HepG2 (cell line): ENCODE data around the gene FRK. TPM values are rescaled to one million over a fixed set of nuclear protein-coding genes. Genes with fewer than 3 reads are reported as not detected.

Experiments used
- FOXK1 ChIP-seq: sonication (generic); formaldehyde crosslinking; IDR thresholded peaks from 2 replicates; pipeline ENCODE4 v1.4.0; 2020; ENCODE audit warnings: low read depth, missing genetic modification reagents, borderline replicate concordance
- JUNB ChIP-seq: sonication (generic); formaldehyde crosslinking; IDR thresholded peaks from 2 replicates; pipeline ENCODE4 v1.8.0; 2022; ENCODE audit warnings: missing genetic modification reagents, mild to moderate bottlenecking, borderline replicate concordance
- NCOA2 ChIP-seq: sonication (generic); formaldehyde crosslinking; IDR thresholded peaks from 2 replicates; pipeline ENCODE4 v1.8.0; 2022; ENCODE audit warnings: inconsistent platforms
- NFIC ChIP-seq: IDR thresholded peaks from 2 replicates; pipeline ENCODE4 v1.6.1; 2012; ENCODE audit warnings: mild to moderate bottlenecking, low read length, inconsistent platforms
- RFX5 ChIP-seq: IDR thresholded peaks from 2 replicates; pipeline ENCODE4 v1.6.1; 2011; ENCODE audit warnings: low read depth, low read length, improper control_type of control experiment
- STAT5B ChIP-seq: sonication (generic); formaldehyde crosslinking; IDR thresholded peaks from 2 replicates; pipeline ENCODE4 v1.4.0; 2020; ENCODE audit warnings: missing genetic modification reagents
- THAP11 ChIP-seq: IDR thresholded peaks from 2 replicates; pipeline ENCODE4 v1.6.1; 2016; ENCODE audit warnings: missing biosample characterization, missing genetic modification reagents
- TP53 ChIP-seq: sonication (generic); formaldehyde crosslinking; conservative IDR thresholded peaks from 2 replicates; pipeline ENCODE4 v1.4.0; 2020; ENCODE audit warnings: missing genetic modification reagents
- ZNF160 ChIP-seq: sonication (generic); formaldehyde crosslinking; IDR thresholded peaks from 2 replicates; pipeline ENCODE4 v1.8.0; 2022; ENCODE audit warnings: mild to moderate bottlenecking, inconsistent platforms, missing genetic modification reagents
- ZNF891 ChIP-seq: sonication (generic); formaldehyde crosslinking; IDR thresholded peaks from 2 replicates; pipeline ENCODE4 v1.5.0; 2020; ENCODE audit warnings: mild to moderate bottlenecking, missing genetic modification reagents
- polyA plus RNA-seq, 8 experiments: library from polyadenylated mRNA; depleted of rRNA in 3 of 8; stranded (reverse) in 7 of 8; unstranded in 1 of 8; fragments of >200 nt; fragmentation: Illumina TruSeq in 4 of 8; extraction: Trizol in 4 of 8; gene quantifications; 2 replicates each; pipeline versions ENCODE4 v1.2.1 to v1.2.3, GENCODE V29; 2011 to 2016; ENCODE audit warnings: low read depth in 4 of 8, missing spikeins in 1 of 8, mixed read lengths in 1 of 8; ENCODE audit not compliant: insufficient read depth in 1 of 8
- total RNA-seq, 5 experiments: library from RNA; depleted of rRNA; stranded (reverse); fragments of >200 nt; fragmentation: Illumina TruSeq; extraction: Trizol; gene quantifications; 2 replicates each; pipeline ENCODE4 v1.2.3, GENCODE V29; 2016; ENCODE audit warnings: low read depth in 1 of 5
- TF ChIP-seq, protein P1 (sequence below): sonication (generic); formaldehyde crosslinking; IDR thresholded peaks from 2 replicates; pipeline ENCODE4 v1.4.0; 2020; ENCODE audit warnings: missing genetic modification reagents, borderline replicate concordance
- TF ChIP-seq, protein P2 (sequence below): sonication (generic); formaldehyde crosslinking; IDR thresholded peaks from 2 replicates; pipeline ENCODE4 v1.4.0; 2020; ENCODE audit warnings: missing genetic modification reagents, mild to moderate bottlenecking, borderline replicate concordance
- TF ChIP-seq, protein P3 (sequence below): sonication (generic); formaldehyde crosslinking; IDR thresholded peaks from 2 replicates; pipeline ENCODE4 v1.4.0; 2020; ENCODE audit warnings: missing genetic modification reagents, mild to moderate bottlenecking, borderline replicate concordance
- TF ChIP-seq, protein P4 (sequence below): sonication (generic); formaldehyde crosslinking; IDR thresholded peaks from 2 replicates; pipeline ENCODE4 v1.5.1; 2020; ENCODE audit warnings: missing genetic modification reagents, mild to moderate bottlenecking, borderline replicate concordance
- TF ChIP-seq, protein P5 (sequence below): sonication (generic); formaldehyde crosslinking; IDR thresholded peaks from 2 replicates; pipeline ENCODE4 v1.9.0; 2021; ENCODE audit warnings: missing genetic modification reagents, borderline replicate concordance
- TF ChIP-seq, protein P6 (sequence below): sonication (generic); formaldehyde crosslinking; IDR thresholded peaks from 2 replicates; pipeline ENCODE4 v1.4.0; 2020; ENCODE audit warnings: missing genetic modification reagents, borderline replicate concordance
- TF ChIP-seq, protein P7 (sequence below): sonication (generic); formaldehyde crosslinking; IDR thresholded peaks from 2 replicates; pipeline ENCODE4 v1.4.0; 2020; ENCODE audit warnings: missing genetic modification reagents

The FRK gene
- total and polyA plus RNA-seq, 2 of the 13 experiments (the other 11 are each of a cell fraction or from before 2014, with no cell fraction given) = 1.3 to 2.9 TPM

DNA sequence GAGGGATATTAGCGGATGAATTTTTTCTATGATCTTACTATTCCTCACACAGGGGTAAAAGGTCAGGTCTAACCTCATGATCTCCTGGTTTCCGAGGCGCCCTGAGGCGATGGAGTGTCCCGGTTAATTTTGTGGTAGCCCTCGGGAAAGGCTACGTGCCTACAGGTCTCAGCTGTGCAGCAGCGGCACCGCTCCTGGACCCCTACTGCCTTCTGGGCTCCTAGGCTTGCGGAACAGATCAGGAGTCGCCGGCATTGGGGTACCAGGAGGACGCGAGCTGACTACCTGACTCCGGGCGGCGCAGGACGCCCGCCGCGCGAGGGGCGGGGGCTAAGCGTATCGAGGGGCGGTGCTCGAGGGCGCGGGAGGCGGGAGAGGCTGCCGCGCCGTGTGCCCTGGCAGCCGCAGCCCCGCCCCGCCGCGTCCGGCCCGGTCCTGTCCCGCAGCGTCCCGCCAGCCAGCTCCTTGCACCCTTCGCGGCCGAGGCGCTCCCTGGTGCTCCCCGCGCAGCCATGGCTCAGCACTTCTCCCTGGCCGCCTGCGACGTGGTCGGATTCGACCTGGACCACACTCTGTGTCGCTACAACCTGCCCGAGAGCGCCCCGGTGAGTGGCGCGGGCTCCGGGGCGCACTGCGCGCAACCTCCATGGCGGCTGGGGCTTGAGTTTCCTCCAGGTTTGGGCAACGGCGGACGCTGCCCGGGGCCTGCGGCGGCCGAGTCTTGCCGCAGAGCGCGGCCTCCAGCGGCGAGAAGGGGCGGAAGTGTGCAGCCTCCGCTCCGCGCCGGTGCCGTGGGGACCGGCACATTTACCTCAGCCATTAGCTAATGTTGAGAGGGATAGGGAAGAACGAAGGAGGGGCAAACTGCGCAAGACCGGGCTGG is 40.0 kb upstream of the FRK start, which contains the start of gene NT5DC1 (continued):
- TF ChIP-seq, protein P1, sequence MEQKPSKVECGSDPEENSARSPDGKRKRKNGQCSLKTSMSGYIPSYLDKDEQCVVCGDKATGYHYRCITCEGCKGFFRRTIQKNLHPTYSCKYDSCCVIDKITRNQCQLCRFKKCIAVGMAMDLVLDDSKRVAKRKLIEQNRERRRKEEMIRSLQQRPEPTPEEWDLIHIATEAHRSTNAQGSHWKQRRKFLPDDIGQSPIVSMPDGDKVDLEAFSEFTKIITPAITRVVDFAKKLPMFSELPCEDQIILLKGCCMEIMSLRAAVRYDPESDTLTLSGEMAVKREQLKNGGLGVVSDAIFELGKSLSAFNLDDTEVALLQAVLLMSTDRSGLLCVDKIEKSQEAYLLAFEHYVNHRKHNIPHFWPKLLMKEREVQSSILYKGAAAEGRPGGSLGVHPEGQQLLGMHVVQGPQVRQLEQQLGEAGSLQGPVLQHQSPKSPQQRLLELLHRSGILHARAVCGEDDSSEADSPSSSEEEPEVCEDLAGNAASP = peak; percentile 18; the same call in 1 of the 2 replicates
- TF ChIP-seq, protein P2, sequence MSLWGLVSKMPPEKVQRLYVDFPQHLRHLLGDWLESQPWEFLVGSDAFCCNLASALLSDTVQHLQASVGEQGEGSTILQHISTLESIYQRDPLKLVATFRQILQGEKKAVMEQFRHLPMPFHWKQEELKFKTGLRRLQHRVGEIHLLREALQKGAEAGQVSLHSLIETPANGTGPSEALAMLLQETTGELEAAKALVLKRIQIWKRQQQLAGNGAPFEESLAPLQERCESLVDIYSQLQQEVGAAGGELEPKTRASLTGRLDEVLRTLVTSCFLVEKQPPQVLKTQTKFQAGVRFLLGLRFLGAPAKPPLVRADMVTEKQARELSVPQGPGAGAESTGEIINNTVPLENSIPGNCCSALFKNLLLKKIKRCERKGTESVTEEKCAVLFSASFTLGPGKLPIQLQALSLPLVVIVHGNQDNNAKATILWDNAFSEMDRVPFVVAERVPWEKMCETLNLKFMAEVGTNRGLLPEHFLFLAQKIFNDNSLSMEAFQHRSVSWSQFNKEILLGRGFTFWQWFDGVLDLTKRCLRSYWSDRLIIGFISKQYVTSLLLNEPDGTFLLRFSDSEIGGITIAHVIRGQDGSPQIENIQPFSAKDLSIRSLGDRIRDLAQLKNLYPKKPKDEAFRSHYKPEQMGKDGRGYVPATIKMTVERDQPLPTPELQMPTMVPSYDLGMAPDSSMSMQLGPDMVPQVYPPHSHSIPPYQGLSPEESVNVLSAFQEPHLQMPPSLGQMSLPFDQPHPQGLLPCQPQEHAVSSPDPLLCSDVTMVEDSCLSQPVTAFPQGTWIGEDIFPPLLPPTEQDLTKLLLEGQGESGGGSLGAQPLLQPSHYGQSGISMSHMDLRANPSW = no peak
- TF ChIP-seq STAT5B (no peak), NFIC (no peak), FOXK1 (0 out of 2 replicates have a peak, but pooled peaks have one; percentile 34), ZNF891 (CRISPR knock-in tag) (peak; percentile 98), NCOA2 (CRISPR knock-in tag) (peak; percentile 59; the same call in 1 of the 2 replicates), RFX5 (peak; percentile 31; the same call in 1 of the 2 replicates), JUNB (CRISPR knock-in tag) (no peak), ZNF160 (peak; percentile 92), THAP11 (CRISPR knock-in tag) (peak; percentile 81), TP53 (peak; percentile 92)
- TF ChIP-seq, protein P3, sequence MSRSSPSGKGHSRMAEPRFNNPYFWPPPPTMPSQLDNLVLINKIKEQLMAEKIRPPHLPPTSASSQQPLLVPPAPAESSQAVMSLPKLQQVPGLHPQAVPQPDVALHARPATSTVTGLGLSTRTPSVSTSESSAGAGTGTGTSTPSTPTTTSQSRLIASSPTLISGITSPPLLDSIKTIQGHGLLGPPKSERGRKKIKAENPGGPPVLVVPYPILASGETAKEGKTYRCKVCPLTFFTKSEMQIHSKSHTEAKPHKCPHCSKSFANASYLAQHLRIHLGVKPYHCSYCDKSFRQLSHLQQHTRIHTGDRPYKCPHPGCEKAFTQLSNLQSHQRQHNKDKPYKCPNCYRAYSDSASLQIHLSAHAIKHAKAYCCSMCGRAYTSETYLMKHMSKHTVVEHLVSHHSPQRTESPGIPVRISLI (CRISPR knock-in tag) = peak; percentile 59; the same call in 1 of the 2 replicates
- TF ChIP-seq, protein P4, sequence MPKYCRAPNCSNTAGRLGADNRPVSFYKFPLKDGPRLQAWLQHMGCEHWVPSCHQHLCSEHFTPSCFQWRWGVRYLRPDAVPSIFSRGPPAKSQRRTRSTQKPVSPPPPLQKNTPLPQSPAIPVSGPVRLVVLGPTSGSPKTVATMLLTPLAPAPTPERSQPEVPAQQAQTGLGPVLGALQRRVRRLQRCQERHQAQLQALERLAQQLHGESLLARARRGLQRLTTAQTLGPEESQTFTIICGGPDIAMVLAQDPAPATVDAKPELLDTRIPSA (CRISPR knock-in tag) = peak; percentile 71; the same call in 1 of the 2 replicates
- TF ChIP-seq, protein P5, sequence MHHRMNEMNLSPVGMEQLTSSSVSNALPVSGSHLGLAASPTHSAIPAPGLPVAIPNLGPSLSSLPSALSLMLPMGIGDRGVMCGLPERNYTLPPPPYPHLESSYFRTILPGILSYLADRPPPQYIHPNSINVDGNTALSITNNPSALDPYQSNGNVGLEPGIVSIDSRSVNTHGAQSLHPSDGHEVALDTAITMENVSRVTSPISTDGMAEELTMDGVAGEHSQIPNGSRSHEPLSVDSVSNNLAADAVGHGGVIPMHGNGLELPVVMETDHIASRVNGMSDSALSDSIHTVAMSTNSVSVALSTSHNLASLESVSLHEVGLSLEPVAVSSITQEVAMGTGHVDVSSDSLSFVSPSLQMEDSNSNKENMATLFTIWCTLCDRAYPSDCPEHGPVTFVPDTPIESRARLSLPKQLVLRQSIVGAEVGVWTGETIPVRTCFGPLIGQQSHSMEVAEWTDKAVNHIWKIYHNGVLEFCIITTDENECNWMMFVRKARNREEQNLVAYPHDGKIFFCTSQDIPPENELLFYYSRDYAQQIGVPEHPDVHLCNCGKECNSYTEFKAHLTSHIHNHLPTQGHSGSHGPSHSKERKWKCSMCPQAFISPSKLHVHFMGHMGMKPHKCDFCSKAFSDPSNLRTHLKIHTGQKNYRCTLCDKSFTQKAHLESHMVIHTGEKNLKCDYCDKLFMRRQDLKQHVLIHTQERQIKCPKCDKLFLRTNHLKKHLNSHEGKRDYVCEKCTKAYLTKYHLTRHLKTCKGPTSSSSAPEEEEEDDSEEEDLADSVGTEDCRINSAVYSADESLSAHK (CRISPR knock-in tag) = no peak
- TF ChIP-seq, protein P6, sequence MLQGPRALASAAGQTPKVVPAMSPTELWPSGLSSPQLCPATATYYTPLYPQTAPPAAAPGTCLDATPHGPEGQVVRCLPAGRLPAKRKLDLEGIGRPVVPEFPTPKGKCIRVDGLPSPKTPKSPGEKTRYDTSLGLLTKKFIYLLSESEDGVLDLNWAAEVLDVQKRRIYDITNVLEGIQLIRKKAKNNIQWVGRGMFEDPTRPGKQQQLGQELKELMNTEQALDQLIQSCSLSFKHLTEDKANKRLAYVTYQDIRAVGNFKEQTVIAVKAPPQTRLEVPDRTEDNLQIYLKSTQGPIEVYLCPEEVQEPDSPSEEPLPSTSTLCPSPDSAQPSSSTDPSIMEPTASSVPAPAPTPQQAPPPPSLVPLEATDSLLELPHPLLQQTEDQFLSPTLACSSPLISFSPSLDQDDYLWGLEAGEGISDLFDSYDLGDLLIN (CRISPR knock-in tag) = peak; percentile 84; the same call in 1 of the 2 replicates
- TF ChIP-seq, protein P7, sequence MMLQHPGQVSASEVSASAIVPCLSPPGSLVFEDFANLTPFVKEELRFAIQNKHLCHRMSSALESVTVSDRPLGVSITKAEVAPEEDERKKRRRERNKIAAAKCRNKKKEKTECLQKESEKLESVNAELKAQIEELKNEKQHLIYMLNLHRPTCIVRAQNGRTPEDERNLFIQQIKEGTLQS = peak; percentile 58; the same call in 1 of the 2 replicates
